Ishikawa (cell line): ENCODE measurements around the gene TMIGD1.

Experiments used
- CEBPB ChIP-seq: IDR thresholded peaks from 2 replicates; pipeline ENCODE4 v1.6.1; 2012
- EGR1 ChIP-seq: IDR thresholded peaks from 2 replicates; pipeline ENCODE4 v1.6.1; 2012
- EP300 ChIP-seq: IDR thresholded peaks from 2 replicates; pipeline ENCODE4 v1.6.1; 2012; ENCODE audit warnings: borderline replicate concordance
- NFIC ChIP-seq: IDR thresholded peaks from 2 replicates; pipeline ENCODE4 v1.6.1; 2012
- RAD21 ChIP-seq: IDR thresholded peaks from 2 replicates; pipeline ENCODE4 v1.6.1; 2012; ENCODE audit warnings: low read depth
- TAF1 ChIP-seq: IDR thresholded peaks from 2 replicates; pipeline ENCODE4 v1.6.1; 2012; ENCODE audit warnings: low read depth, mild to moderate bottlenecking
- TCF12 ChIP-seq: IDR thresholded peaks from 2 replicates; pipeline ENCODE4 v1.6.1; 2012; ENCODE audit warnings: low read depth
- YY1 ChIP-seq: IDR thresholded peaks from 2 replicates; pipeline ENCODE4 v1.6.1; 2012; ENCODE audit warnings: low read depth
- TF ChIP-seq, protein P1 (sequence below): IDR thresholded peaks from 2 replicates; pipeline ENCODE4 v1.6.1; 2012; ENCODE audit warnings: low read depth, mild to moderate bottlenecking
- TF ChIP-seq, protein P2 (sequence below): IDR thresholded peaks from 2 replicates; pipeline ENCODE4 v1.6.1; 2012
- TF ChIP-seq, protein P3 (sequence below): IDR thresholded peaks from 2 replicates; pipeline ENCODE4 v1.6.1; 2012

GRCh38 chr17:30349252-30349651 lies 15.4 kb upstream of the TMIGD1 start:
- TF ChIP-seq EP300 (no peak), YY1 (no peak), TAF1 (no peak), EGR1 (no peak), RAD21 (no peak), TCF12 (no peak), NFIC (no peak), CEBPB (no peak)
- TF ChIP-seq, protein P1, sequence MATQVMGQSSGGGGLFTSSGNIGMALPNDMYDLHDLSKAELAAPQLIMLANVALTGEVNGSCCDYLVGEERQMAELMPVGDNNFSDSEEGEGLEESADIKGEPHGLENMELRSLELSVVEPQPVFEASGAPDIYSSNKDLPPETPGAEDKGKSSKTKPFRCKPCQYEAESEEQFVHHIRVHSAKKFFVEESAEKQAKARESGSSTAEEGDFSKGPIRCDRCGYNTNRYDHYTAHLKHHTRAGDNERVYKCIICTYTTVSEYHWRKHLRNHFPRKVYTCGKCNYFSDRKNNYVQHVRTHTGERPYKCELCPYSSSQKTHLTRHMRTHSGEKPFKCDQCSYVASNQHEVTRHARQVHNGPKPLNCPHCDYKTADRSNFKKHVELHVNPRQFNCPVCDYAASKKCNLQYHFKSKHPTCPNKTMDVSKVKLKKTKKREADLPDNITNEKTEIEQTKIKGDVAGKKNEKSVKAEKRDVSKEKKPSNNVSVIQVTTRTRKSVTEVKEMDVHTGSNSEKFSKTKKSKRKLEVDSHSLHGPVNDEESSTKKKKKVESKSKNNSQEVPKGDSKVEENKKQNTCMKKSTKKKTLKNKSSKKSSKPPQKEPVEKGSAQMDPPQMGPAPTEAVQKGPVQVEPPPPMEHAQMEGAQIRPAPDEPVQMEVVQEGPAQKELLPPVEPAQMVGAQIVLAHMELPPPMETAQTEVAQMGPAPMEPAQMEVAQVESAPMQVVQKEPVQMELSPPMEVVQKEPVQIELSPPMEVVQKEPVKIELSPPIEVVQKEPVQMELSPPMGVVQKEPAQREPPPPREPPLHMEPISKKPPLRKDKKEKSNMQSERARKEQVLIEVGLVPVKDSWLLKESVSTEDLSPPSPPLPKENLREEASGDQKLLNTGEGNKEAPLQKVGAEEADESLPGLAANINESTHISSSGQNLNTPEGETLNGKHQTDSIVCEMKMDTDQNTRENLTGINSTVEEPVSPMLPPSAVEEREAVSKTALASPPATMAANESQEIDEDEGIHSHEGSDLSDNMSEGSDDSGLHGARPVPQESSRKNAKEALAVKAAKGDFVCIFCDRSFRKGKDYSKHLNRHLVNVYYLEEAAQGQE: no peak
- TF ChIP-seq, protein P2, sequence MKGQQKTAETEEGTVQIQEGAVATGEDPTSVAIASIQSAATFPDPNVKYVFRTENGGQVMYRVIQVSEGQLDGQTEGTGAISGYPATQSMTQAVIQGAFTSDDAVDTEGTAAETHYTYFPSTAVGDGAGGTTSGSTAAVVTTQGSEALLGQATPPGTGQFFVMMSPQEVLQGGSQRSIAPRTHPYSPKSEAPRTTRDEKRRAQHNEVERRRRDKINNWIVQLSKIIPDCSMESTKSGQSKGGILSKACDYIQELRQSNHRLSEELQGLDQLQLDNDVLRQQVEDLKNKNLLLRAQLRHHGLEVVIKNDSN: no peak
- TF ChIP-seq, protein P3, sequence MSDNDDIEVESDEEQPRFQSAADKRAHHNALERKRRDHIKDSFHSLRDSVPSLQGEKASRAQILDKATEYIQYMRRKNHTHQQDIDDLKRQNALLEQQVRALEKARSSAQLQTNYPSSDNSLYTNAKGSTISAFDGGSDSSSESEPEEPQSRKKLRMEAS: no peak
